COLO829 (cell line): Measurements from ENCODE around the gene EVPLL.
A peak's percentile ranks its signal among the peaks of the same experiment; 100 is the strongest.
"Not testable (repeated sequence)": the region's sequence is repeated elsewhere in the genome, so short reads cannot be mapped to it uniquely, and the experiment has no call there.

Experiments used
- DNase-seq: peaks from one replicate; pipeline ENCODE4 v3.0.0; 2012; ENCODE audit warnings: low spot score

Gene EVPLL

GRCh38 chr17:18379246-18380146, 1.9 kb downstream of the EVPLL start:
- DNase-seq = no peak

DNA sequence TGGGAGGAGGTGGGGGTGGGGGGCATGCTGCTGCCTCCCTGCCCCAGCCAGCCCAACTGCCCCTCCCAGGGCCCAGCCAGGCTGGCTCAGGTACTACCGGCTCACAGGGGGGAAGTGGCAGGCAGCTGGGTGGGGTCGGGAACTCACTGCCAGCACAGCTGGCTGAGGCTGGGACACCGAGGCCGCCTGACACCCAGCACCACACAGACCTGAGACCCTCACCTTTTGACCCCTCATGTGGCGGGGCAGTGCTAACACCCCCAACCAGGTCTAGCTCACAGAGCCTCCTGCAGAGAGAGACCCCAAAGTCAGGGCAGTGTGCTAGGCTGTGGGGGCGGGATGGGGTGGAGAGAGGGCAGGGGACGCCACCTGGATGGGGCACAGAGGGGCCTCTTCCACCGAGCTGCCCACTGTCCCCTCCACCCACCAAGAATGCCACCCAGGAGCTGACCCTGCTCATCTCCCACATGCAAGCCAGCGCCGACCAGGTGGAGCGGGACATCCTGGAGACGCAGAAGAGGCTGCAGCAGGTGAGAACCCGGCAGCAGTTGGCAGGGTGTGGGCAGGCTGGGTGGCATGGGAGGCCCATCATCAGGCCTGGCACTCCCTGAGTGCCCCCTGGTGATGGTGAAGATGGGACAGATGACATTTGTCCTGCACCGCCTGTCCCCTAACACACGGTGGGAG, 3.0 kb downstream of the EVPLL start:
- DNase-seq = no peak

DNA sequence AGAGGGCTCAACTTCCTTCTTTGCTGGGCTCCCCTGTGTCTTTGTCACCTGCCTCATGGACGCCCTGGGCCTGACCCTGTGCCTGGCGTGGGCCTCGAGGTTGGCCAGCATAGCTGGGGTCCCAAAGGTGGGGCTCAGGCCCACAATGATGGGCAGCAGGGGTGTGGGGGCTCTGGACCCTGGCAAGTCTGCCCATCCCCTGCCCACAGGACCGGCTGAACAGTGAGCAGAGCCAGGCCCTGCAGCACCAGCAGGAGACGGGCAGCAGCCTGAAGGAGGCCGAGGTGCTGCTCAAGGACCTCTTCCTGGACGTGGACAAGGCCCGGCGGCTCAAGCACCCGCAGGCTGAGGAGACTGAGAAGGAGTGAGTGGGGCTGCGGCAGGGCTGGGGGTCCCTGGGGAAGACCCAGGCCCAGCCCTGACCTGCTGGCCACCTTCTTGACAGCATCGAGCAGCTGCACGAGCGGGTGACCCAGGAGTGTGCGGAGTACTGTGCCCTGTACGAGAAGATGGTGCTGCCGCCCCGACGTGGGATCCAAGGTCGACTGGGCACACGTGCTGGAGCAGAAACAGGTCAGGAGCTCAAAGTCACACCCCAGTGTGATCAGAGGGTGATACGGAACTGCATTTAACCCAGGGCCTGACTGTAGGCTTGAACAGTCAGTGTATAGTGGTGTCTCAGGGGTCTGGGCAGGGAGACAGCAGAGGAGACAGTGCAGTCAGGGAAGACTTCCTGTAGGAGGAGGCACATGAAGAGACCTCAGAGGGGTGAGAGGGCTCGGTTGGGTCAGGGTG, 3.8 kb downstream of the EVPLL start:
- DNase-seq = no peak

- DNase-seq = no peak
Measured at GRCh38 chr17:18381953-18382245, 4.3 kb downstream of the EVPLL start.

DNA sequence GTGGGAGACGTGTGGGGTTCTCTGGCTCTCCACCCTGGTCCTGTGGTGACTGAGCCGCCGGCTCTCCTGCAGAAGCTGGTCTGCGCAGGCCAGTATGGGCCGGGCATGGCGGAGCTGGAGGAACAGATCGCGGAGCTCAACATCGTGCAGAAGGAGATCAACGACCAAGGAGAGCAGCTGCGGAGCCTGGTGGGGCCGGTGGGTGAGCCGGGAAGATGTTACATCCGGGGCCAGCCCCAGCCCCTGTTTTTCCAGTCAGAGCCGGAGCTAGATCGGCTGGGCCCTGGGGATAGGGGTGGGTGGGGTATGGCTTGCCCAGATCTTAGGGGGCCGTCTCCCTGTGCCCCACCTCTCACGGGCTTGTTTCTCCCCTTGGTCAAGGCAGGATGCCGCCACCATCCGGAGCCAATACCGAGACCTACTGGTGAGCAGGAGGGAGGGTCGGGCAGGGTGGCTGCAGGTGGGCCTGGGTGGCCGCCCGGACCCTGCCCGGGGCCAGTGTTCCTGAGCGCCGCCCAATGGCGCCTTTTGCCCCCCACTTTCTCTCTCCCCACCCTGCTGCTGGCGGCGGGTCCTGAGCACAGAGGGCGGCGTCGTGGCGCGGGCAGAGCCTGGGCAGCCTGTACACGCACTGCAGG, 5.0 kb downstream of the EVPLL start:
- DNase-seq = no peak

GRCh38 chr17:18383079-18383481, 5.5 kb downstream of the EVPLL start:
- DNase-seq = not testable (repeated sequence)

DNA sequence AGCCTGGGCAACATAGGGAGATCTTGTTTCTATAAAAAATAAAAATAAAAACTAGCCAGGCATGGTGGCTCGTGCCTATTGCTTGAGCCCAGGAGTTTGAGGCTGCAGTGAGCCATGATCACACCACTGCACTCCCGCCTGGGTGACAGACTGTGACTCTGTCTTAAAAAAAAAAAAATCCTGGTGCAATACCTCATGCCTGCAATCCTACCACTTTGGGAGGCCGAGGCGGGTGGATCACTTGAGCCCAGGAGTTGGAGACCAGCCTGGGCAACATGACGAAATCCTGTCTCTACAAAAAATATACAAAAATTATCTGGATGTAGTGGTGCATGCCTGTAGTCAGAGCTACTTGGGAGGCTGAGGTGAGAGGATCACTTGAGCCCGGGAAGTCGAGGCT, 6.7 kb downstream of the EVPLL start:
- DNase-seq = not testable (repeated sequence)

- not testable (repeated sequence) for DNase-seq
Measured at GRCh38 chr17:18387583-18387982, 10.0 kb downstream of the EVPLL start.

DNA sequence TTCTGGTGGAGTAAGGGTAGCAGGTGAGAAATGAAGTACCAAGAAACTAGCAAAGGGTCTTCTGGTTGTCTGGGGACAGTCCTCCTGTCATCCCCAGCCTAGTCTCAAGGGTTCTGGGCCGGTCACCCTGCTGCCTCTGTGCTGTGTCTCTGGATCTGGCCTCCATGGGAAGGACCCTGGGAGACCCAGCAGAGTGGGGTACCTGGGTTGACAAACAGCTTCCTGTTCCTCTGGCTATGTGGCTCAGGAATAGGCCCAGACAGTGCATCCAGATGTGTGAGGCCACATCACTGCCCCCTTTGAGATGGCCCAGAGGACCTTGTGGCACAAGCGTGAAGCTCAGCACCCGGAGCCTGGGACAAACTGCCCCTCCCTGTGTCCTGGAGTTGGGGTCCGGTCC, 10.7 kb downstream of the EVPLL start:
- DNase-seq = not testable (repeated sequence)

DNA sequence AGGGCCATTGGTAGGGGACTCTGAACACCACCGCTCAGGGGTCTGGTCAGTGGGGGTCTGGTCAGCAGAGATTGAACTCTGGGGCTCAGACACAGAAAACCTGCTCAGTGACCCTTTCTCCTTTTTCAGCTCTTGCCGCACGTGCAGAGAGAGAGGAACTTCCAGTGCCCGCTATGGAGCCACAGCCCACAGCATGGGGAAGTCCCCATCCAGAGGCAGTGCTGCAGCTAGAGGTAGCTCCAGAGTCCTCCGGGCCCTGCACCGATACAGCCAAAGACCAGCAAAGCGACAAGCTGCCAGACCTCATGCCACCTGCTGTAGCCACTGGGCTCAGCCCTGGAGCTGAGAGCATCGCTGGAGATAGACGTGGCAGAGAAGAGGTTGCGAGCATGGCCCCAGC, 11.2 kb downstream of the EVPLL start:
- not testable (repeated sequence) for DNase-seq

GRCh38 chr17:18401872-18402590, 24.5 kb downstream of the EVPLL start:
- DNase-seq = not testable (repeated sequence)

GRCh38 chr17:18403166-18403565, 25.6 kb downstream of the EVPLL start:
- not testable (repeated sequence) for DNase-seq

DNA sequence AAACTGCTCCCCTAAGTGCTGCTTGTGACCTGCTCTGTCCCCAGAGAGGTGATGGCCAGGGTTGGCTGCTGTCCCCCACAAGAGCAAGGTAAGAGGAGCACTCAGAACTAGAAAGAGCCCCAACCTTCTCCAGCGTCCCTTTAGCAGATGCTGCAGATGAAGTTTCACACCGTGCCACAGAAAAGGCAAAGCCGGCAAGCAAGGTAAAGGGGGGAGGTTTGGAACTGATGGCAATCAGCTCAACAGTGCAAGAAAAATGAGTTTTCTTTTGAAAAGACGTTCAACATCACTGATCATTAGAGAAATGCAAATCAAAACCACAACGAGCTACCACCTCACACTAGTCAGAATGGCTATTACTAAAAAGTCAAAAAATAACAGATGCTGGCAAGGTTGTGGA, 26.0 kb downstream of the EVPLL start:
- not testable (repeated sequence) for DNase-seq

DNA sequence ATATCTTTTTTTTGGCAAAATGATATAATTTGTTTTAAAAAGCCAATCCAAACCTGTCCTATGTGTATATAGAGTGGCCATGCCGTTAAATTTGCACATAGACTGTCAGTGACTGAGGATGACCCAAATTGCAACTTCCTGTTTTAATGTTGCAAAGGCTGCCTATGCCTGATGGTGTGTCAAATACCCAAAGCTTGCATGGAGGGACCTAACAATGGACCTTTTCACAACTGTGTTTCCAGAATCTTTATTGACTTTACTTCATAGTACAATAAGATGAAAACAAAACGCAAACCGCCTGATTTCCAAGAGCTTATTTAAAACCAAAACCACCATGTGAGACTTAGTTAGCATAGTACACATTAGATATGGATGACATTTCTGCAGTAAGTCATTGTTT, 31.3 kb downstream of the EVPLL start:
- DNase-seq = peak; percentile 21

DNA sequence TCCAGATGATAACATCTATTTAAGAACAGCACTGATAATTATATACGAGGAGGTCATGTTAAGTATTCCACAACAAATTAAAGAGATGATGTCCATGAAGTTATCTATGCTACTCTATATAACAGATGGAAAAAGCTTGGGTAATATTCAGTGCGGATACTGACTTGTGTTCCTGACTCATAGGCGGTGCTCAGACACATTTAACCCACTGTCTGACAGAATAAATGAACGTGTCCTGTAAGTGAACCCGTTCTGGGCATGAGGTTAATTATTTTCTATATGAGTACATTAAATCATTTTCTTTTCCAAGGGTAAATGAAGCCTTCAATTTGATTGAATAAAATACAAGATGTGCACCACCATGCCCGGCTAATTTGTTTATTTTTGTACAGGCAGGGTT, 31.7 kb downstream of the EVPLL start:
- peak; percentile 10 for DNase-seq

GRCh38 chr17:18410736-18411135, 33.2 kb downstream of the EVPLL start:
- DNase-seq = peak; percentile 1

GRCh38 chr17:18411377-18411864, 33.8 kb downstream of the EVPLL start:
- DNase-seq = not testable (repeated sequence)

DNA sequence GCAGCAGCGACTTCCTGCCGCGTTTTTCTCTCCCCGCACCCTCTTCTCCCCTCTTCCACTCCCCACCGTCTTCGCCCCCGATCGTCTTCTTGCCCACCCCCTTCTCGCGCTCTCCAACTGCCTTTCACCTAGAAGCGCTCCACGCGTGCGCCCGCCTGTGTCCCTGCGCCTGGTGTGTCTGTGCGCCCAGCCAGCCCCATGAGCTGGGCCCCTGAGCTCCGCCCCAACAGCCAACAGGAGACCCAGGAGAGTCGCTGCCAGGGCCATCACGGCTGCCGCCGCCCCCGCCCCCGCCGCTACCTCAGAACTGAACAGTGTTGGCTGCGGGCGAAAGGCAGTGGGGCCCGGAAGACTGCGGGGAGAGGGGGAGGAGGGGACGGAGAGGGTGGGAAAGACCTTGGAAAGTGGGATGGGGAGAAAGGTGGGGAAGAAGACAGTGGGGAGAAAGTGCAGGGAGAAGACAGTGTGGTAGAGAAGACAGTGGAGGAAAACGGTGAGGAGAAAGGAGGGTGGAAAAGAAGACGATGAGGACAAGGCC, 34.5 kb downstream of the EVPLL start:
- not testable (repeated sequence) for DNase-seq

DNA sequence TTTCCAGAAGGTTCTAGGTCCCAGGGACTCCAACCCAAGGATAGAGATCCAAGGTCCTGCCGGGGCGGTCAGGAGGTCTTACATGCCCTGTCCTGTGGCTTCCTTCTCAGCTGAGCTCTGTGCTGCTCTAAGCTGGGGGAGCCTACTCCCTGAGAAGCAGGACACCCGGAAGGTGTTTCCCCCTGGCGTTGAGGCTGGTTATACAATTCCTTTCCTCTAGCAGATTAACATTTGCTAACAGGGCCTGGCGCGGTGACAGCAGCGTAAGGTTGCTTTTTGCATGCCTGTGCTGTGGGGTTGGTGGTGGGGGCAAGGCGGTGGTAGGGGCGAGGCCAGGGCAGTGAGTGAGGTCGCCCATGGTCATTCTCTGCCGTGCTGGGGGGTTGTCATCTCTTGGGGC, 43.9 kb downstream of the EVPLL start:
- not testable (repeated sequence) for DNase-seq

DNA sequence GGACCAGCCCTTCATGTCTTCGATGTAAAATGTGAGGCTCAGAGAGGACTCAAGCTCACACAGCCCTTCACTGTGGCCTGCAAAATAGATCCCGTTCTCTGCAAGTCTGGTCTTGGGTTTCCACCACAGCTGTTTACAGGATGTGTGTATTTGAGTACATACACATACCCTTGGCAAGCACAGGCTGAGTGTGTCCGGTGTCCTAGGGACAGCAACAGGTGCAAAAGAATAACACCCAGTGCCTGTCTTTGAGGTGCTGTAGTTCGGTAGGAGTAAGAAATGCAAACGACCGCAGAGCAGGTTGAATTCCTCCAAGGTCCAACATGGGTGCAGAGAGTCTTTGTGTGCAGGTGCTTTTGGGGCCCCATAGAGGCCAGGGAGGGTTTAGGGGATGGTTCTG, 44.9 kb downstream of the EVPLL start:
- DNase-seq = not testable (repeated sequence)

DNA sequence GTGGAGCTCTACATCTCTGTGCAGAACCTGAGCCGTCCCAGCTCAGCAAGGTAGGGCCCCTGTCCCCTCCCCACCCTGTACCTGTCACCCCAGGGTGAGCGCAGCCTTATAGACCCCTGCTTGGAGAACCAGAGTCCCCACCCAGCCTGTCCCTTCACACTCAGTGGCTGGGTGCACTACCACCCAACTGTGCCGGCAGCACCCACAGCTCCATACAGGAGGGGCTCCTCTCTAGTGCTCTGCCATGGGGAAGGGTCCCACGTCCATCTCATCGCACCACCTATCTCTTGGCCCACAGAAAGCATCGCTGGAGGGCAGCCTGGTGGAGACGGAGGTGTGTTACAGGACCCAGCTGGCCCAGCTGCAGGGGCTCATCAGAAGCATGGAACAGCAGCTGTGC, 45.4 kb downstream of the EVPLL start:
- DNase-seq = not testable (repeated sequence)
